HEK293 (cell line): ENCODE results near the gene MBP.

ENCODE experiments used
- ATF2 ChIP-seq: fragments of 450-650 bp; formaldehyde crosslinking; IDR thresholded peaks from 2 replicates; pipeline ENCODE4 v1.5.1; 2016; ENCODE audit warnings: missing biosample characterization, missing genetic modification characterization, low read depth
- CTCF ChIP-seq: fragments of 450-650 bp; formaldehyde crosslinking; IDR thresholded peaks from 2 replicates; pipeline ENCODE4 v1.5.1; 2016; ENCODE audit warnings: missing biosample characterization, missing genetic modification characterization
- TRIM28 ChIP-seq: IDR thresholded peaks from 2 replicates; pipeline ENCODE4 v1.6.1; 2011; ENCODE audit warnings: low read length, control low read depth, borderline replicate concordance
- ZNF138 ChIP-seq: fragments of 450-650 bp; formaldehyde crosslinking; IDR thresholded peaks from 2 replicates; pipeline ENCODE4 v1.5.1; 2016; ENCODE audit warnings: missing biosample characterization, missing genetic modification characterization, borderline replicate concordance
- ZNF223 ChIP-seq: fragments of 450-650 bp; formaldehyde crosslinking; IDR thresholded peaks from 2 replicates; pipeline ENCODE4 v1.5.1; 2016; ENCODE audit warnings: missing biosample characterization, missing genetic modification characterization
- ZNF24 ChIP-seq: fragments of 450-650 bp; formaldehyde crosslinking; IDR thresholded peaks from 2 replicates; pipeline ENCODE4 v1.5.1; 2016; ENCODE audit warnings: missing biosample characterization, missing genetic modification characterization
- ZNF274 ChIP-seq, 2 experiments: fragments of 200-500 bp in 1 of 2; fragments of 450-650 bp in 1 of 2; sonication (Bioruptor generic) in 1 of 2; formaldehyde crosslinking in 1 of 2; IDR thresholded peaks; 2 replicates each; pipeline versions ENCODE4 v1.5.1 to v1.6.1; 2014 to 2016; ENCODE audit warnings: borderline replicate concordance in 1 of 2, inconsistent platforms in 1 of 2, low read length in 1 of 2, missing biosample characterization in 1 of 2, missing genetic modification characterization in 1 of 2
- ZNF529 ChIP-seq: fragments of 450-650 bp; formaldehyde crosslinking; IDR thresholded peaks from 2 replicates; pipeline ENCODE4 v1.5.1; 2017; ENCODE audit warnings: missing genetic modification characterization, missing biosample characterization; ENCODE audit not compliant: insufficient replicate concordance
- ZNF704 ChIP-seq: fragments of 450-650 bp; formaldehyde crosslinking; IDR thresholded peaks from 2 replicates; pipeline ENCODE4 v1.5.1; 2016; ENCODE audit warnings: missing biosample characterization, missing genetic modification characterization
- ZSCAN16 ChIP-seq: fragments of 450-650 bp; formaldehyde crosslinking; IDR thresholded peaks from 2 replicates; pipeline ENCODE4 v1.5.1; 2016; ENCODE audit warnings: missing biosample characterization, missing genetic modification characterization

GRCh38 chr18:77098029-77098428, 34.6 kb downstream of the MBP start:
- TF ChIP-seq CTCF (tag by site-specific recombination) (no peak), ZNF274 (IDR thresholded peaks at IDR 0.05; ENCODE audit: low read length) (no peak), ZNF274 (tag by site-specific recombination; IDR thresholded peaks at IDR 0.05; ENCODE audit: borderline replicate concordance) (no peak), ZNF223 (tag by site-specific recombination) (no peak), ZNF24 (tag by site-specific recombination) (no peak), TRIM28 (no peak), ZSCAN16 (tag by site-specific recombination) (no peak), ZNF704 (no peak), ATF2 (tag by site-specific recombination) (no peak), ZNF529 (tag by site-specific recombination) (no peak), ZNF138 (tag by site-specific recombination) (no peak)
